Activated T-helper 2 cell treated with anti-CD3 and anti-CD28 coated beads, Interferon-gamma antibody, Interleukin-2, Interleukin-4, amounts not matched to agents 10 μg/mL and 5 μg/mL and 100 μg/mL, durations not matched to agents 14 hours and 24 hours and 36 hours (primary cell): ENCODE data around the gene LUC7L2. TPM values are rescaled to one million over a fixed set of nuclear protein-coding genes. Genes with fewer than 3 reads are reported as not detected.
"Not testable (repeated sequence)": the region's sequence is repeated elsewhere in the genome, so short reads cannot be mapped to it uniquely, and the experiment has no call there.

Source experiments
- DNase-seq: peaks from one replicate; pipeline ENCODE4 v3.0.0; 2021; ENCODE audit warnings: low spot score
- H3K27ac Mint-ChIP-seq: one replicate; pipeline ENCODE4 v1.8.0; 2021; ENCODE audit warnings: mixed read lengths
- H3K27me3 Mint-ChIP-seq: one replicate; pipeline ENCODE4 v1.8.0; 2021; ENCODE audit warnings: low read depth, mixed read lengths
- H3K36me3 Mint-ChIP-seq: one replicate; pipeline ENCODE4 v1.8.0; 2021; ENCODE audit warnings: low read depth, mixed read lengths
- H3K4me1 Mint-ChIP-seq: one replicate; pipeline ENCODE4 v1.8.0; 2021; ENCODE audit warnings: low read depth, mixed read lengths
- H3K4me3 Mint-ChIP-seq: one replicate; pipeline ENCODE4 v1.8.0; 2021; ENCODE audit warnings: low read depth, mild to moderate bottlenecking, moderate library complexity, mixed read lengths
- H3K9me3 Mint-ChIP-seq: one replicate; pipeline ENCODE4 v1.8.0; 2021; ENCODE audit warnings: mixed read lengths
- intact Hi-C: fragments of 100-400 bp; cut with micrococcal nuclease; formaldehyde crosslinking; loops from one replicate; pipeline ENCODE4 v1.15.1; 2023
- total RNA-seq: library from RNA; stranded (reverse); gene quantifications from 2 replicates; pipeline ENCODE4 v1.2.3, GENCODE V29; 2022

LUC7L2 gene
- total RNA-seq, 1 donor from 2014 or later = 151 TPM

- Mint-ChIP-seq H3K9me3 (no peaks in the 10 kb centered on the region), H3K27ac (no peak overlapping the region), H3K36me3 (peaks cover 59% of the 10 kb centered on the region), H3K4me1 (peaks cover 7% of the 10 kb centered on the region), H3K27me3 (no peaks in the 10 kb centered on the region), H3K4me3 (no peak overlapping the region)
- intact Hi-C loops = no loop called here
- no peak for DNase-seq
Observed at GRCh38 chr7:139387594-139387993, 27.9 kb downstream of the LUC7L2 start.

GRCh38 chr7:139389091-139389490, 29.4 kb downstream of the LUC7L2 start:
- no peak overlapping the region for H3K27ac Mint-ChIP-seq

GRCh38 chr7:139389774-139390173, 30.1 kb downstream of the LUC7L2 start:
- Mint-ChIP-seq H3K4me1 (peaks cover 21% of the 10 kb centered on the region), H3K36me3 (peaks cover 65% of the 10 kb centered on the region)
- intact Hi-C loops = no loop called here

More at GRCh38 chr7:139389091-139389490, 29.4 kb downstream of the LUC7L2 start:
- Mint-ChIP-seq H3K36me3 (peaks cover 61% of the 10 kb centered on the region), H3K27me3 (no peaks in the 10 kb centered on the region), H3K9me3 (no peaks in the 10 kb centered on the region), H3K4me3 (no peak overlapping the region), H3K4me1 (peaks cover 14% of the 10 kb centered on the region)
- DNase-seq = no peak
- intact Hi-C loops = no loop called here

GRCh38 chr7:139393621-139394211, 34.0 kb downstream of the LUC7L2 start:
- no peaks in the 10 kb centered on the region for H3K27me3 Mint-ChIP-seq
- no peak for DNase-seq
- H3K36me3 Mint-ChIP-seq = peaks cover 70% of the 10 kb centered on the region
- intact Hi-C loops = no loop called here
- H3K27ac Mint-ChIP-seq = peak overlapping the region; percentile 53
- no peak overlapping the region for H3K4me3 Mint-ChIP-seq
- peaks cover 26% of the 10 kb centered on the region for H3K4me1 Mint-ChIP-seq
- no peaks in the 10 kb centered on the region for H3K9me3 Mint-ChIP-seq

More at GRCh38 chr7:139389774-139390173, 30.1 kb downstream of the LUC7L2 start:
- Mint-ChIP-seq H3K4me3 (no peak overlapping the region), H3K9me3 (no peaks in the 10 kb centered on the region), H3K27me3 (no peaks in the 10 kb centered on the region), H3K27ac (no peak overlapping the region)
- DNase-seq = no peak

- H3K27ac Mint-ChIP-seq = peak overlapping the region; percentile 64
- peak overlapping the region; percentile 23 for H3K4me3 Mint-ChIP-seq
- DNase-seq = no peak
- no peaks in the 10 kb centered on the region for H3K27me3 Mint-ChIP-seq
- no peaks in the 10 kb centered on the region for H3K9me3 Mint-ChIP-seq
- intact Hi-C loops = no loop called here
- peaks cover 66% of the 10 kb centered on the region for H3K36me3 Mint-ChIP-seq
- peaks cover 25% of the 10 kb centered on the region for H3K4me1 Mint-ChIP-seq
Observed at GRCh38 chr7:139394540-139394939, 34.8 kb downstream of the LUC7L2 start.

- intact Hi-C loops = no loop called here
- H3K9me3 Mint-ChIP-seq = no peaks in the 10 kb centered on the region
- DNase-seq = no peak
- H3K4me1 Mint-ChIP-seq = peaks cover 25% of the 10 kb centered on the region
- no peaks in the 10 kb centered on the region for H3K27me3 Mint-ChIP-seq
- H3K27ac Mint-ChIP-seq = no peak overlapping the region
- H3K36me3 Mint-ChIP-seq = peaks cover 59% of the 10 kb centered on the region
- H3K4me3 Mint-ChIP-seq = no peak overlapping the region
Observed at GRCh38 chr7:139396323-139396951, 36.7 kb downstream of the LUC7L2 start.

- H3K4me3 Mint-ChIP-seq = no peak overlapping the region
- H3K4me1 Mint-ChIP-seq = peaks cover 24% of the 10 kb centered on the region
- H3K27ac Mint-ChIP-seq = no peak overlapping the region
- intact Hi-C loops = no loop called here
- no peaks in the 10 kb centered on the region for H3K9me3 Mint-ChIP-seq
- no peaks in the 10 kb centered on the region for H3K27me3 Mint-ChIP-seq
- peaks cover 58% of the 10 kb centered on the region for H3K36me3 Mint-ChIP-seq
- DNase-seq = no peak
Observed at GRCh38 chr7:139397192-139397591, 37.5 kb downstream of the LUC7L2 start.

GRCh38 chr7:139403601-139404000, 43.9 kb downstream of the LUC7L2 start:
- H3K27me3 Mint-ChIP-seq = no peaks in the 10 kb centered on the region

GRCh38 chr7:139407555-139407954, 47.9 kb downstream of the LUC7L2 start:
- H3K4me3 Mint-ChIP-seq = no peak overlapping the region
- H3K9me3 Mint-ChIP-seq = no peaks in the 10 kb centered on the region
- peaks cover 3% of the 10 kb centered on the region for H3K4me1 Mint-ChIP-seq
- H3K27me3 Mint-ChIP-seq = no peaks in the 10 kb centered on the region
- no peak overlapping the region for H3K27ac Mint-ChIP-seq
- H3K36me3 Mint-ChIP-seq = peaks cover 73% of the 10 kb centered on the region
- DNase-seq = no peak
- intact Hi-C loops = no loop called here

More at GRCh38 chr7:139403601-139404000, 43.9 kb downstream of the LUC7L2 start:
- Mint-ChIP-seq H3K9me3 (no peaks in the 10 kb centered on the region), H3K36me3 (peaks cover 70% of the 10 kb centered on the region), H3K4me3 (no peak overlapping the region), H3K4me1 (peaks cover 3% of the 10 kb centered on the region), H3K27ac (no peak overlapping the region)
- intact Hi-C loops = no loop called here
- DNase-seq = no peak

- H3K27ac Mint-ChIP-seq, intact Hi-C loops, H3K27me3 Mint-ChIP-seq, H3K4me1 Mint-ChIP-seq, H3K9me3 Mint-ChIP-seq, H3K4me3 Mint-ChIP-seq, DNase-seq: not testable (repeated sequence)
- H3K36me3 Mint-ChIP-seq = peaks cover 75% of the 10 kb centered on the region
Observed at GRCh38 chr7:139414743-139415402, 55.2 kb downstream of the LUC7L2 start.

- H3K9me3 Mint-ChIP-seq = no peaks in the 10 kb centered on the region
- no peak overlapping the region for H3K27ac Mint-ChIP-seq
- intact Hi-C loops = no loop called here
- H3K36me3 Mint-ChIP-seq = peaks cover 79% of the 10 kb centered on the region
- H3K27me3 Mint-ChIP-seq = no peaks in the 10 kb centered on the region
- H3K4me3 Mint-ChIP-seq = no peak overlapping the region
- no peak for DNase-seq
- H3K4me1 Mint-ChIP-seq = no peaks in the 10 kb centered on the region
Observed at GRCh38 chr7:139416405-139416804, 56.7 kb downstream of the LUC7L2 start.

- no peak for DNase-seq
- intact Hi-C loops = no loop called here
- Mint-ChIP-seq H3K27me3 (no peaks in the 10 kb centered on the region), H3K4me1 (no peaks in the 10 kb centered on the region), H3K27ac (no peak overlapping the region), H3K9me3 (no peaks in the 10 kb centered on the region), H3K4me3 (no peak overlapping the region), H3K36me3 (peaks cover 78% of the 10 kb centered on the region)
Observed at GRCh38 chr7:139417478-139417877, 57.8 kb downstream of the LUC7L2 start.

GRCh38 chr7:139421123-139421522, 61.4 kb downstream of the LUC7L2 start:
- H3K36me3 Mint-ChIP-seq = peaks cover 61% of the 10 kb centered on the region
- H3K27me3 Mint-ChIP-seq = no peaks in the 10 kb centered on the region
- H3K27ac Mint-ChIP-seq = no peak overlapping the region
- no peak for DNase-seq
- intact Hi-C loops = no loop called here
- H3K4me1 Mint-ChIP-seq = no peaks in the 10 kb centered on the region
- no peaks in the 10 kb centered on the region for H3K9me3 Mint-ChIP-seq
- H3K4me3 Mint-ChIP-seq = no peak overlapping the region
